Smooth muscle cell (in vitro differentiated cells): ENCODE results near the gene NUP214. TPM values are rescaled to one million over a fixed set of nuclear protein-coding genes. Genes with fewer than 3 reads are reported as not detected.

Experiments used
- DNase-seq: peaks from one replicate; lab custom pipeline; 2025; ENCODE audit not compliant: unreplicated experiment; lab: John Stamatoyannopoulos, UW
- H2AFZ ChIP-seq: fragments of 200-600 bp; sonication (generic); 2 replicates; pipeline ENCODE4 v1.6.0; 2016; ENCODE audit warnings: antibody characterized with exemption, low read depth, mild to moderate bottlenecking
- H3F3A ChIP-seq: fragments of 200-600 bp; sonication (generic); 2 replicates; pipeline ENCODE4 v1.6.0; 2017; ENCODE audit warnings: antibody characterized with exemption, low read depth
- H3K27ac ChIP-seq: fragments of 200-600 bp; sonication (generic); 2 replicates; pipeline ENCODE4 v1.5.1; 2016; ENCODE audit warnings: low read depth, mild to moderate bottlenecking
- H3K27me3 ChIP-seq: fragments of 200-600 bp; sonication (generic); 2 replicates; pipeline ENCODE4 v1.6.1; 2016; ENCODE audit warnings: low read depth, mild to moderate bottlenecking
- H3K36me3 ChIP-seq: fragments of 200-600 bp; sonication (generic); 2 replicates; pipeline ENCODE4 v1.5.1; 2016; ENCODE audit warnings: low read depth
- H3K4me1 ChIP-seq: fragments of 200-600 bp; sonication (generic); 2 replicates; pipeline ENCODE4 v1.5.1; 2016; ENCODE audit warnings: low read depth
- H3K4me2 ChIP-seq: fragments of 200-600 bp; sonication (generic); 2 replicates; pipeline ENCODE4 v1.6.0; 2016; ENCODE audit warnings: mild to moderate bottlenecking
- H3K4me3 ChIP-seq: fragments of 200-600 bp; sonication (generic); 2 replicates; pipeline ENCODE4 v1.5.1; 2016; ENCODE audit warnings: mild to moderate bottlenecking
- H3K79me2 ChIP-seq: fragments of 200-600 bp; sonication (generic); 2 replicates; pipeline ENCODE4 v1.6.0; 2016; ENCODE audit warnings: low read depth, mild to moderate bottlenecking
- H3K9ac ChIP-seq: fragments of 200-600 bp; sonication (generic); 2 replicates; pipeline ENCODE4 v1.6.0; 2016; ENCODE audit warnings: low read depth
- H3K9me3 ChIP-seq: fragments of 200-600 bp; sonication (generic); replicated peaks from 2 replicates; pipeline ENCODE4 v1.5.1; 2016; ENCODE audit warnings: low read depth
- H4K20me1 ChIP-seq: fragments of 200-600 bp; sonication (generic); 2 replicates; pipeline ENCODE4 v1.6.0; 2016; ENCODE audit warnings: low read depth
- CTCF ChIP-seq: fragments of 200-600 bp; sonication (generic); IDR thresholded peaks from 2 replicates; pipeline ENCODE4 v1.5.1; 2017; ENCODE audit warnings: borderline replicate concordance, mild to moderate bottlenecking, antibody characterized with exemption; ENCODE audit not compliant: insufficient read depth, poor library complexity, severe bottlenecking
- WGBS: methylation state at CpG from one replicate; pipeline ENCODE4 v1.1.7; 2016; ENCODE audit warnings: low lambda C conversion rate; 5-methylcytosine and 5-hydroxymethylcytosine counted together
- polyA plus RNA-seq: library from polyadenylated mRNA; unstranded; fragments of >200 nt; fragmentation: Nextera tagmentation; extraction: Ambion mirVana; gene quantifications from 2 replicates; pipeline ENCODE4 v1.2.1, GENCODE V29; 2016
- total RNA-seq: library from RNA; depleted of rRNA; stranded (reverse); fragments of >200 nt; gene quantifications from 2 replicates; pipeline ENCODE4 v1.2.3, GENCODE V29; 2014

NUP214 gene
- total and polyA plus RNA-seq, 2 experiments from 2014 or later, result 13.9 to 44.7 TPM

- no peak for DNase-seq
- Histone ChIP-seq H2AFZ (no peak overlapping the region), H3K27ac (no peak overlapping the region), H3K4me3 (no peak overlapping the region), H3K4me1 (no peaks in the 10 kb centered on the region), H3K79me2 (no peaks in the 10 kb centered on the region), H3F3A (no peaks in the 10 kb centered on the region), H3K36me3 (no peaks in the 10 kb centered on the region), H3K9ac (no peak overlapping the region), H3K4me2 (no peak overlapping the region), H3K9me3 (no peaks in the 10 kb centered on the region), H4K20me1 (no peaks in the 10 kb centered on the region), H3K27me3 (no peaks in the 10 kb centered on the region)
- no peak for TF ChIP-seq CTCF
- WGBS, result 93% methylated on average over 13 of the region's 13 CpGs
Observed at GRCh38 chr9:131117121-131117761, 8.1 kb upstream of the NUP214 start.

GRCh38 chr9:131117762-131118145 is 7.6 kb upstream of the NUP214 start:
- 97% methylated on average over 4 of the region's 4 CpGs for WGBS
- no peak for DNase-seq
- Histone ChIP-seq H3K4me1 (no peaks in the 10 kb centered on the region), H3K9ac (no peak overlapping the region), H3K79me2 (no peaks in the 10 kb centered on the region), H3K4me3 (no peak overlapping the region), H3K27ac (no peak overlapping the region), H3F3A (no peaks in the 10 kb centered on the region), H3K27me3 (no peaks in the 10 kb centered on the region), H3K4me2 (no peak overlapping the region), H2AFZ (no peak overlapping the region), H3K9me3 (no peaks in the 10 kb centered on the region), H3K36me3 (no peaks in the 10 kb centered on the region), H4K20me1 (no peaks in the 10 kb centered on the region)
- no peak for TF ChIP-seq CTCF

- Histone ChIP-seq H3K9ac (no peak overlapping the region), H3K36me3 (no peaks in the 10 kb centered on the region), H3K4me3 (no peak overlapping the region), H3K4me2 (no peak overlapping the region), H4K20me1 (no peaks in the 10 kb centered on the region), H2AFZ (no peak overlapping the region), H3K79me2 (no peaks in the 10 kb centered on the region), H3K27ac (no peak overlapping the region), H3K4me1 (no peaks in the 10 kb centered on the region), H3F3A (no peaks in the 10 kb centered on the region), H3K27me3 (no peaks in the 10 kb centered on the region), H3K9me3 (no peaks in the 10 kb centered on the region)
- TF ChIP-seq CTCF, result no peak
- WGBS, result 95% methylated on average over 8 of the region's 8 CpGs
- DNase-seq, result no peak
Observed at GRCh38 chr9:131119600-131119999, 5.8 kb upstream of the NUP214 start.

GRCh38 chr9:131120620-131121228 is 4.7 kb upstream of the NUP214 start:
- TF ChIP-seq CTCF, result no peak
- Histone ChIP-seq H3K36me3 (no peaks in the 10 kb centered on the region), H3K4me3 (no peak overlapping the region), H3F3A (no peaks in the 10 kb centered on the region), H2AFZ (no peak overlapping the region), H3K4me1 (no peaks in the 10 kb centered on the region), H3K79me2 (peaks cover 2% of the 10 kb centered on the region), H4K20me1 (no peaks in the 10 kb centered on the region), H3K27ac (no peak overlapping the region), H3K9ac (no peak overlapping the region), H3K27me3 (no peaks in the 10 kb centered on the region), H3K9me3 (no peaks in the 10 kb centered on the region), H3K4me2 (no peak overlapping the region)
- no peak for DNase-seq
- WGBS, result 94% methylated on average over 7 of the region's 7 CpGs
